GM19463 (cell line): ENCODE data around the gene HTR7.

Source experiments
- ATAC-seq: cut with Tn5 transposase; IDR thresholded peaks from one replicate; pipeline ENCODE4 v1.9.1; 2021; ENCODE audit warnings: mild to moderate bottlenecking, moderate library complexity; ENCODE audit not compliant: unreplicated experiment

HTR7 gene

GRCh38 chr10:90805206-90805605 lies 52.6 kb downstream of the HTR7 start:
- ATAC-seq, result no peak

- no peak for ATAC-seq
Observed at GRCh38 chr10:90804354-90804753, 53.5 kb downstream of the HTR7 start.

GRCh38 chr10:90801608-90802007 lies 56.2 kb downstream of the HTR7 start:
- no peak for ATAC-seq

GRCh38 chr10:90800232-90800796 lies 57.5 kb downstream of the HTR7 start:
- no peak for ATAC-seq

- ATAC-seq, result no peak
Observed at GRCh38 chr10:90799172-90799571, 58.7 kb downstream of the HTR7 start.

- no peak for ATAC-seq
Observed at GRCh38 chr10:90798482-90798881, 59.4 kb downstream of the HTR7 start.

GRCh38 chr10:90790422-90790821 lies 67.4 kb downstream of the HTR7 start:
- ATAC-seq, result no peak

GRCh38 chr10:90788968-90789367 lies 68.9 kb downstream of the HTR7 start:
- no peak for ATAC-seq

GRCh38 chr10:90788199-90788491 lies 69.7 kb downstream of the HTR7 start:
- no peak for ATAC-seq

GRCh38 chr10:90787393-90788198 lies 70.2 kb downstream of the HTR7 start:
- ATAC-seq, result no peak

GRCh38 chr10:90785782-90786181 lies 72.1 kb downstream of the HTR7 start:
- no peak for ATAC-seq

- ATAC-seq, result no peak
Observed at GRCh38 chr10:90784771-90785170, 73.1 kb downstream of the HTR7 start.

- ATAC-seq, result no peak
Observed at GRCh38 chr10:90780488-90780887, 77.4 kb downstream of the HTR7 start.

GRCh38 chr10:90779548-90779947 lies 78.3 kb downstream of the HTR7 start:
- no peak for ATAC-seq

- no peak for ATAC-seq
Observed at GRCh38 chr10:90777621-90778020, 80.2 kb downstream of the HTR7 start.

- ATAC-seq, result peak; percentile 51
Observed at GRCh38 chr10:90775351-90776028, 82.3 kb downstream of the HTR7 start.

- no peak for ATAC-seq
Observed at GRCh38 chr10:90769946-90770841, 87.6 kb downstream of the HTR7 start.

GRCh38 chr10:90751107-90751997 lies 106.5 kb downstream of the HTR7 start:
- ATAC-seq, result no peak

- no peak for ATAC-seq
Observed at GRCh38 chr10:90746829-90747228, 111.0 kb downstream of the HTR7 start.

- ATAC-seq, result no peak
Observed at GRCh38 chr10:90745565-90745964, 112.3 kb downstream of the HTR7 start.
